PC-9 (cell line): ENCODE data around the gene L1CAM. TPM values are rescaled to one million over a fixed set of nuclear protein-coding genes. Genes with fewer than 3 reads are reported as not detected.

Experiments used
- BruUV-seq: library from RNA; stranded (reverse); fragments of 400-500 nt; replicated peaks from 2 replicates; lab custom pipeline; 2021; lab: Mats Ljungman, UMichigan
- CTCF ChIA-PET: fragments of 300-600 bp; sonication (Branson Sonifier 250); formaldehyde crosslinking; loops from one replicate; lab custom pipeline; 2022; ENCODE audit warnings: antibody characterized with exemption; lab: Charles Lee
- POLR2A ChIA-PET: fragments of 300-600 bp; sonication (Branson Sonifier 250); formaldehyde crosslinking; loops from one replicate; lab custom pipeline; 2022; ENCODE audit warnings: antibody characterized with exemption; ENCODE audit not compliant: unreplicated experiment; lab: Charles Lee
- DNase-seq, 2 experiments: peaks; one replicate each; pipeline versions ENCODE4 v3.0.0 to v3.0.0-alpha.2; 2015 to 2022; ENCODE audit warnings: mixed read lengths in 1 of 2
- H2AFZ ChIP-seq: fragments of 200-600 bp; sonication (generic); 2 replicates; pipeline ENCODE4 v1.8.1; 2017; ENCODE audit warnings: antibody characterized with exemption
- H3F3A ChIP-seq: fragments of 200-600 bp; sonication (generic); 2 replicates; pipeline ENCODE4 v1.8.1; 2017; ENCODE audit warnings: antibody characterized with exemption, mild to moderate bottlenecking, low read depth; ENCODE audit not compliant: insufficient read depth
- H3K27ac ChIP-seq: fragments of 200-600 bp; sonication (generic); 2 replicates; pipeline ENCODE4 v1.6.1; 2016; ENCODE audit warnings: mixed run types
- H3K27me3 ChIP-seq: fragments of 200-600 bp; sonication (generic); 2 replicates; pipeline ENCODE4 v1.6.1; 2016; ENCODE audit warnings: low read depth, mixed run types; ENCODE audit not compliant: insufficient read depth
- H3K36me3 ChIP-seq: fragments of 200-600 bp; sonication (generic); 2 replicates; pipeline ENCODE4 v1.6.1; 2016; ENCODE audit warnings: low read depth, mixed run types
- H3K4me1 ChIP-seq: fragments of 200-600 bp; sonication (generic); replicated peaks from 2 replicates; pipeline ENCODE4 v1.6.1; 2016; ENCODE audit warnings: mixed run types; ENCODE audit not compliant: insufficient read depth
- H3K4me2 ChIP-seq: fragments of 200-600 bp; sonication (generic); 2 replicates; pipeline ENCODE4 v1.6.1; 2017; ENCODE audit warnings: mixed run types
- H3K4me3 ChIP-seq: fragments of 200-600 bp; sonication (generic); 2 replicates; pipeline ENCODE4 v1.6.1; 2016; ENCODE audit warnings: mixed run types
- H3K79me2 ChIP-seq: fragments of 200-600 bp; sonication (generic); 2 replicates; pipeline ENCODE4 v1.6.1; 2017; ENCODE audit warnings: low read depth, mixed run types
- H3K9me2 ChIP-seq: fragments of 200-600 bp; sonication (generic); 2 replicates; pipeline ENCODE4 v1.8.1; 2017; ENCODE audit warnings: mild to moderate bottlenecking; ENCODE audit not compliant: insufficient read depth
- H3K9me3 ChIP-seq: fragments of 200-600 bp; sonication (generic); 2 replicates; pipeline ENCODE4 v1.8.1; 2016; ENCODE audit warnings: low read depth; ENCODE audit not compliant: insufficient read depth
- H4K20me1 ChIP-seq: fragments of 200-600 bp; sonication (generic); 2 replicates; pipeline ENCODE4 v1.8.1; 2017; ENCODE audit not compliant: insufficient read depth
- EZH2 ChIP-seq: fragments of 200-600 bp; sonication (generic); IDR thresholded peaks from 2 replicates; pipeline ENCODE4 v1.8.0; 2017; ENCODE audit warnings: antibody characterized with exemption, low read depth
- intact Hi-C: fragments of 100-400 bp; cut with micrococcal nuclease; formaldehyde crosslinking; loops from one replicate; pipeline ENCODE4 v1.10.0; 2022; ENCODE audit not compliant: unreplicated experiment
- total RNA-seq: library from RNA; stranded (reverse); gene quantifications from 2 replicates; pipeline ENCODE4 v1.2.3, GENCODE V29; 2021
- TF ChIP-seq, protein P1 (sequence below): fragments of 200-600 bp; sonication (generic); conservative IDR thresholded peaks from 2 replicates; pipeline ENCODE4 v1.6.1; 2017; ENCODE audit warnings: mixed run types, antibody characterized with exemption, mild to moderate bottlenecking, moderate library complexity

The L1CAM gene
- total RNA-seq, 1 experiment from 2014 or later: 68.8 TPM

DNA sequence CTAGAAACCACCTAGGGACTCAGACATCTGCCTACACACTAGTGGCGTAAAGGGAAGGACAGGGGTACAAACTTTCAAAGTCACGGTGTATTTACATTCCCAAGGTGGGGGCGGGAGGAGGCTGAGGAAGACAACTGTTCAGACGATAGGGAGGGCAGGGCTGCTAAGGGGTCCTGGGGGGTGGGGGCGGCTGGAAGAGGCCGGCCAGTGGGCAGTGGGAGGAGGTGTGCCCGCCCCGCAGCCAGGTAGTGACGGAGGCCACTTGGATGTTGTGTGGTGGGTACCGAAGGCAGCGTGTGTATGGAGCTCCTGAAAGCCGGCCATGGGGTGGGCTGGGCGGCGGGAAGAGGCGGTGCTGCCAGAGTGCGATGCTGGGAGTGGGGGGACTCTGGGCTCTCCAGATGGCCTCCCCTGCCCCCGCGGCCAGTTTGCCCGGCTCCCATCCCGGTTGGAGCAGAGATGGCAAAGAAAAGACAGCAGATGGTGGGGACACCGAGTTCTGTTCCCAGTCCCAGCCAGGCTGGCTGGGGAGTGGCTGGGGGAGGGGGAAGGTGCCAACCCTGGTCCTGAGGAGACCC, 24.2 kb downstream of the L1CAM start:
- POLR2A ChIA-PET: no interaction called here
- CTCF ChIA-PET: no interaction called here
- Histone ChIP-seq H3K27ac (no peak overlapping the region), H4K20me1 (no peaks in the 10 kb centered on the region), H3K9me3 (no peaks in the 10 kb centered on the region), H3K36me3 (no peaks in the 10 kb centered on the region), H2AFZ (no peak overlapping the region), H3K27me3 (peaks cover 14% of the 10 kb centered on the region; the same call in 1 of the 2 replicates), H3K4me1 (no peaks in the 10 kb centered on the region), H3K4me3 (no peak overlapping the region), H3K9me2 (no peaks in the 10 kb centered on the region), H3K4me2 (no peak overlapping the region), H3K79me2 (no peaks in the 10 kb centered on the region), H3F3A (no peaks in the 10 kb centered on the region)
- DNase-seq: no peak
- TF ChIP-seq, protein P1, sequence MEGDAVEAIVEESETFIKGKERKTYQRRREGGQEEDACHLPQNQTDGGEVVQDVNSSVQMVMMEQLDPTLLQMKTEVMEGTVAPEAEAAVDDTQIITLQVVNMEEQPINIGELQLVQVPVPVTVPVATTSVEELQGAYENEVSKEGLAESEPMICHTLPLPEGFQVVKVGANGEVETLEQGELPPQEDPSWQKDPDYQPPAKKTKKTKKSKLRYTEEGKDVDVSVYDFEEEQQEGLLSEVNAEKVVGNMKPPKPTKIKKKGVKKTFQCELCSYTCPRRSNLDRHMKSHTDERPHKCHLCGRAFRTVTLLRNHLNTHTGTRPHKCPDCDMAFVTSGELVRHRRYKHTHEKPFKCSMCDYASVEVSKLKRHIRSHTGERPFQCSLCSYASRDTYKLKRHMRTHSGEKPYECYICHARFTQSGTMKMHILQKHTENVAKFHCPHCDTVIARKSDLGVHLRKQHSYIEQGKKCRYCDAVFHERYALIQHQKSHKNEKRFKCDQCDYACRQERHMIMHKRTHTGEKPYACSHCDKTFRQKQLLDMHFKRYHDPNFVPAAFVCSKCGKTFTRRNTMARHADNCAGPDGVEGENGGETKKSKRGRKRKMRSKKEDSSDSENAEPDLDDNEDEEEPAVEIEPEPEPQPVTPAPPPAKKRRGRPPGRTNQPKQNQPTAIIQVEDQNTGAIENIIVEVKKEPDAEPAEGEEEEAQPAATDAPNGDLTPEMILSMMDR: no peak
- no peak for TF ChIP-seq EZH2
- BruUV-seq: TSS peak; percentile 25
- intact Hi-C loops: no loop called here

DNA sequence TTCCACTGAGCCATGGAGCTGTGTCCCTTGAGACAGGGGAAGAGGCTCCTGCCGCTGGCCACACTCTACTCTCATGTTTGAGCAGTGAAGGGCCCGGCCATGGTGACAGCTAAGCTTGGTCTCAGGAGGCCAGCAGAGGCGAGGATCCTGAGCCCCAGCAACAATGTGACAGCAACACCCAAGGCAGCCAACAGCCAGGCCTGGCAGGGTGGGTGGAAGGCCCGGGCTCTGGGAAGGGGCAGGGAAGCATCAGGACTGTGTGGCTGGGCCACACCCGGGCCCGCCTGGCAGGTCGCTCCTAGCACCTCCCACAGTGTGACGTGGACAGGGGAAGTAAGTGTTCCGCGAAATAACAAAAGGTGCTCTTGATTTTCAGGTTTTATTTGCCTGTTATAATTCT, 24.8 kb downstream of the L1CAM start:
- no TSS peak for BruUV-seq

DNA sequence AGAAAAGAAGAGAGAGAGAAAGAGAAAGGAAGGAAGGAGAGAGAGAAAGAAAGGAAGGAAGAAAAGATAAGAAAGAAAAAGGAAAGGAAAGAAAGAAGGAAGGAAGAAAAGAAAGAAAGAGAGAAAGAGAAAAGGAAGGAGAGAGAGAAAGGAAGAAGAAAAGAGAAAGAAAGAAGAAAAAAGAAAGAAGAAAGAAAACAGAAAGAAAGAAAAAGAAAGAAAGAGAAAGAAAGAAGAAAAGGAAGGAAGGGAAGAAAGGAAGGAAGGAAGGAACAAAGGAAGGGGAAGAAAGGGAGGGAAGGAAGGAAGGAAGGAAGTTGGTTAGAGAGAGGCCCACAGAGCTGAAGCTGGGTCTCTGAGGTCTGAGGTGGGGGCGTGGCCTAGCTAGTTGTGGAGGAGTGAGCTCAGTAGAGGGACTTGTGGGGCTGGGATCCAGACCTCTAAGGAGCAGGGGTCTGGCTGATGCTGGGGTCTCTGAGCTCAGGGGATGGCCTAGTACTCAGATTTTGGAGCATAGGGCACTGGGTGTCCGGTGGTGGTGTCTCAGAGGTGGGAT, 28.5 kb downstream of the L1CAM start:
- intact Hi-C loops: no loop called here
- DNase-seq: no peak
- Histone ChIP-seq H3K4me3 (no peak overlapping the region), H3K4me1 (no peaks in the 10 kb centered on the region), H3F3A (no peaks in the 10 kb centered on the region), H3K36me3 (no peaks in the 10 kb centered on the region), H2AFZ (no peak overlapping the region), H3K9me2 (no peaks in the 10 kb centered on the region), H3K4me2 (no peak overlapping the region), H3K9me3 (no peaks in the 10 kb centered on the region), H3K27me3 (peaks cover 46% of the 10 kb centered on the region), H4K20me1 (no peaks in the 10 kb centered on the region), H3K27ac (no peak overlapping the region), H3K79me2 (no peaks in the 10 kb centered on the region)
- TF ChIP-seq, protein P1: no peak
- no peak for TF ChIP-seq EZH2
- BruUV-seq: no TSS peak
- ChIA-PET POLR2A (interaction anchor here (0.9 kb wide), 1 partner anchor 19 kb away, joined by 6 read pairs; no protein-coding TSS in a partner anchor), CTCF (no interaction called here)

More for the DNA sequence above, 24.8 kb downstream of the L1CAM start:
- intact Hi-C loops: no loop called here
- no peaks in the 10 kb centered on the region for H3F3A ChIP-seq
- no peaks in the 10 kb centered on the region for H3K36me3 ChIP-seq
- H3K27ac ChIP-seq: no peak overlapping the region
- no peak overlapping the region for H2AFZ ChIP-seq
- H4K20me1 ChIP-seq: no peaks in the 10 kb centered on the region
- no peak overlapping the region for H3K4me3 ChIP-seq
- no peak overlapping the region for H3K4me2 ChIP-seq
- no peaks in the 10 kb centered on the region for H3K4me1 ChIP-seq
- CTCF ChIA-PET: no interaction called here
- peak in 1 of 2 experiments; percentile 26 for DNase-seq
- H3K9me3 ChIP-seq: no peaks in the 10 kb centered on the region
- H3K79me2 ChIP-seq: no peaks in the 10 kb centered on the region
- no peak for TF ChIP-seq EZH2
- TF ChIP-seq, protein P1: no peak
- no peaks in the 10 kb centered on the region for H3K9me2 ChIP-seq
- H3K27me3 ChIP-seq: peaks cover 21% of the 10 kb centered on the region
- POLR2A ChIA-PET: no interaction called here
